A673 (cell line): ENCODE measurements around the gene PRPF38B. TPM values are rescaled to one million over a fixed set of nuclear protein-coding genes. Genes with fewer than 3 reads are reported as not detected.

Experiments used
- BruUV-seq: library from RNA; stranded (reverse); fragments of 400-500 nt; replicated peaks from 2 replicates; lab custom pipeline; 2021; lab: Mats Ljungman, UMichigan
- CTCF ChIA-PET: fragments of 300-600 bp; sonication (Branson Sonifier 250); formaldehyde crosslinking; loops from one replicate; lab custom pipeline; 2022; ENCODE audit warnings: antibody characterized with exemption; lab: Charles Lee
- POLR2A ChIA-PET: fragments of 300-600 bp; sonication (Branson Sonifier 250); formaldehyde crosslinking; loops from one replicate; lab custom pipeline; 2022; ENCODE audit warnings: antibody characterized with exemption; ENCODE audit not compliant: low non-redundant PET; lab: Charles Lee
- DNase-seq: peaks from one replicate; pipeline ENCODE4 v3.0.0-alpha.2; 2015; ENCODE audit warnings: low spot score
- H3K27ac ChIP-seq: fragments of 200-600 bp; sonication (generic); 2 replicates; pipeline ENCODE4 v1.5.1; 2016; ENCODE audit warnings: mixed run types, low read depth, mild to moderate bottlenecking, mixed read lengths, antibody characterized with exemption, low read length; ENCODE audit not compliant: poor library complexity, severe bottlenecking
- H3K27me3 ChIP-seq: fragments of 200-600 bp; sonication (generic); replicated peaks from 2 replicates; pipeline ENCODE4 v1.6.1; 2017; ENCODE audit warnings: mixed run types, low read depth, mild to moderate bottlenecking, mixed read lengths, antibody characterized with exemption, low read length; ENCODE audit not compliant: insufficient read depth, poor library complexity
- H3K36me3 ChIP-seq: fragments of 200-600 bp; sonication (generic); 2 replicates; pipeline ENCODE4 v1.6.1; 2016; ENCODE audit warnings: mixed run types, mild to moderate bottlenecking, mixed read lengths, antibody characterized with exemption, low read length; ENCODE audit not compliant: insufficient read depth, poor library complexity, severe bottlenecking
- H3K4me1 ChIP-seq: fragments of 200-600 bp; sonication (generic); 2 replicates; pipeline ENCODE4 v1.6.1; 2017; ENCODE audit warnings: mixed run types, mild to moderate bottlenecking, mixed read lengths, antibody characterized with exemption, low read length; ENCODE audit not compliant: insufficient read depth, poor library complexity, severe bottlenecking
- H3K4me3 ChIP-seq: fragments of 200-600 bp; sonication (generic); 2 replicates; pipeline ENCODE4 v1.5.1; 2016; ENCODE audit warnings: low read depth, mixed run types, mild to moderate bottlenecking, mixed read lengths, low read length; ENCODE audit not compliant: poor library complexity, severe bottlenecking
- H3K9me3 ChIP-seq: fragments of 200-600 bp; sonication (generic); 2 replicates; pipeline ENCODE4 v1.6.1; 2016; ENCODE audit warnings: mixed run types, low read depth, mild to moderate bottlenecking, mixed read lengths, antibody characterized with exemption, low read length; ENCODE audit not compliant: poor library complexity, severe bottlenecking
- EZH2 ChIP-seq: fragments of 200-600 bp; sonication (generic); IDR thresholded peaks from 2 replicates; pipeline ENCODE4 v1.6.1; 2017; ENCODE audit warnings: borderline replicate concordance, low read depth, mild to moderate bottlenecking, mixed read lengths, antibody characterized with exemption, low read length; ENCODE audit not compliant: poor library complexity, severe bottlenecking
- intact Hi-C: fragments of 100-400 bp; cut with micrococcal nuclease; formaldehyde crosslinking; loops from one replicate; pipeline ENCODE4 v1.10.0; 2022; ENCODE audit not compliant: unreplicated experiment
- total RNA-seq: library from RNA; stranded (reverse); gene quantifications from 2 replicates; pipeline ENCODE4 v1.2.3, GENCODE V29; 2021
- TF ChIP-seq, protein P1 (sequence below): fragments of 300-800, 200-600 bp; sonication (generic); conservative IDR thresholded peaks from 2 replicates; pipeline ENCODE4 v1.5.1; 2017; ENCODE audit warnings: low read depth, mild to moderate bottlenecking, antibody characterized with exemption, low read length, moderate library complexity, mixed read lengths

PRPF38B gene
- total RNA-seq, 1 experiment from 2014 or later: 59.5 TPM

DNA sequence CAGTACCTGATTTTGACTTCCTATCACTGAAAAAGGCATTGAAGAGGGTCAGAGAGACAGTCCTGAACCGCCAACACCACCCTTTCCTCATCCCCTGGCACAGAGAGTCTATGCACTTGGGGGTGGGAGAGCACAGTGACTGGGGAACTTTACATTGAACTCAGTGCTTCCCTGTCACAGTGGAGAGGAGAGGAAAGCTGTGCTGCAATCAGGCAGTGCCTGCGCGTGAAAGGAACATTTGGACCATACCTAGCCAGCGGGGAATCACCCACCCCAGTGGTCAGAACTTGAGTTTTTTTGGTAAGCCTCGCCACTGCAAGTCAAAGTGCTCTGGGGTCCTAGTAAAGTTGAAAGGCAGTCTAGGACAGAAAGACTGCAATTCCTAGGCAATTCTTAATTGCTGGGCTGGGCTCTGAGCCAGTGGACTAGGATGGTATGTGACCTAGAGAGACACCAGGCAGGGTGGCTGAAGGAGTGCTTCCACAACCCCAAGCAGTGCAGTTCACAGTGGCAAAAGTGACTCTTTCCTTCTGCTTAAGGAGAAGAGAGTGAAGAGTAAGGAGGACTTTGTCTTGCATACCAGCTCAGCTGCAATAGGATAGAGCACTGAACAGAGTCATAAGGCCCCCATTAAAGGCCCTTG, 21.9 kb upstream of the PRPF38B start:
- H3K27me3 ChIP-seq: no peaks in the 10 kb centered on the region
- H3K4me3 ChIP-seq: no peak overlapping the region
- DNase-seq: no peak
- POLR2A ChIA-PET: no interaction called here
- TF ChIP-seq, protein P1, sequence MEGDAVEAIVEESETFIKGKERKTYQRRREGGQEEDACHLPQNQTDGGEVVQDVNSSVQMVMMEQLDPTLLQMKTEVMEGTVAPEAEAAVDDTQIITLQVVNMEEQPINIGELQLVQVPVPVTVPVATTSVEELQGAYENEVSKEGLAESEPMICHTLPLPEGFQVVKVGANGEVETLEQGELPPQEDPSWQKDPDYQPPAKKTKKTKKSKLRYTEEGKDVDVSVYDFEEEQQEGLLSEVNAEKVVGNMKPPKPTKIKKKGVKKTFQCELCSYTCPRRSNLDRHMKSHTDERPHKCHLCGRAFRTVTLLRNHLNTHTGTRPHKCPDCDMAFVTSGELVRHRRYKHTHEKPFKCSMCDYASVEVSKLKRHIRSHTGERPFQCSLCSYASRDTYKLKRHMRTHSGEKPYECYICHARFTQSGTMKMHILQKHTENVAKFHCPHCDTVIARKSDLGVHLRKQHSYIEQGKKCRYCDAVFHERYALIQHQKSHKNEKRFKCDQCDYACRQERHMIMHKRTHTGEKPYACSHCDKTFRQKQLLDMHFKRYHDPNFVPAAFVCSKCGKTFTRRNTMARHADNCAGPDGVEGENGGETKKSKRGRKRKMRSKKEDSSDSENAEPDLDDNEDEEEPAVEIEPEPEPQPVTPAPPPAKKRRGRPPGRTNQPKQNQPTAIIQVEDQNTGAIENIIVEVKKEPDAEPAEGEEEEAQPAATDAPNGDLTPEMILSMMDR: no peak
- no peak for TF ChIP-seq EZH2
- H3K9me3 ChIP-seq: no peaks in the 10 kb centered on the region
- BruUV-seq: no TSS peak
- no peaks in the 10 kb centered on the region for H3K4me1 ChIP-seq
- H3K27ac ChIP-seq: no peak overlapping the region
- H3K36me3 ChIP-seq: no peaks in the 10 kb centered on the region
- intact Hi-C loops: no loop called here
- CTCF ChIA-PET: no interaction called here

DNA sequence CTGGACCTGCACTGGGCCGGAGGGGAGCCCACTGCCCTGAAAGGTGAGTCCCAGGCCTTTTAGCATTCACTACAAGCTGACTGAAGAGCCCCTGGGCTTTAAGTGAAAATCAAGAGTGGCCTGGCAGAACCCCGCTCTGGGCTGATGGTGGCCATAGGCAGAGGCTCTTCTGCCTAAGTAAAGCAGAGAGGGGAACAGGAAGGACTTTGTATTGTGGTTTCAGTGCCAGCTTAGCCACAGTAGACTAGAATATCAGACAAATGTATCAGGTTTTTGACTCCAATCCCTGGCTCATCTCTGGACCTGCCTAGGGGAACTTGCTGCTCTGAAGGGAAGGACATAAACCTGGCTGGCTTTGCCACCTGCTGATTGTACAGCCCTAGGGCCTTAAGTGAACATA, 21.0 kb upstream of the PRPF38B start:
- no peaks in the 10 kb centered on the region for H3K36me3 ChIP-seq
- DNase-seq: no peak
- ChIA-PET CTCF (no interaction called here), POLR2A (no interaction called here)
- no peaks in the 10 kb centered on the region for H3K4me1 ChIP-seq
- no peak overlapping the region for H3K27ac ChIP-seq
- BruUV-seq: no TSS peak
- intact Hi-C loops: no loop called here
- H3K9me3 ChIP-seq: no peaks in the 10 kb centered on the region
- no peak overlapping the region for H3K4me3 ChIP-seq
- no peaks in the 10 kb centered on the region for H3K27me3 ChIP-seq
- no peak for TF ChIP-seq EZH2
- TF ChIP-seq, protein P1: no peak

DNA sequence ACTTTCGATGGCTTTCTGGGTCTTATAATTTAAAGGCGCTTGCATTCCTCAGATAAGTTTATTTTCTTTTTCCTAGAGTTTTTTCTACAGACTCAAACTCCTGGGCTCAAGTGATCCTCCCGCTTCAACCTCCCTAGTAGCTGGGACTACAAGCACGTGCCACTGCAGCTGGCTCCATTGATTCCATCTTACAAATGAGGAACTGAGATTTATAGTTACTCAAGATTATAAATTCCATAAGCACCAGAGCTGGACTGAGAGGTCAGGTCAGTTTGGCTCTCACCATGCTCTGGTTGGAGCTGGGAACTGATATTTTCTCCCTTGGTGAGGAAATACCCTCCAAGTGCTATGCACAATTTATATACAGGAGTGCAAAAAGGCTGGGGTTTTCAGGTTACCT, 13.4 kb upstream of the PRPF38B start:
- no TSS peak for BruUV-seq
- intact Hi-C loops: no loop called here
- Histone ChIP-seq H3K9me3 (no peaks in the 10 kb centered on the region), H3K27me3 (no peaks in the 10 kb centered on the region), H3K4me1 (no peaks in the 10 kb centered on the region), H3K4me3 (no peak overlapping the region), H3K27ac (no peak overlapping the region), H3K36me3 (no peaks in the 10 kb centered on the region)
- POLR2A ChIA-PET: no interaction called here
- CTCF ChIA-PET: no interaction called here
- TF ChIP-seq EZH2: no peak
- TF ChIP-seq, protein P1: no peak
- no peak for DNase-seq
